DMS53 (cell line): Measurements from ENCODE around the gene DUSP22.

Experiments
- DNase-seq: peaks from one replicate; lab custom pipeline; 2025; lab: John Stamatoyannopoulos, UW

Gene DUSP22

DNA sequence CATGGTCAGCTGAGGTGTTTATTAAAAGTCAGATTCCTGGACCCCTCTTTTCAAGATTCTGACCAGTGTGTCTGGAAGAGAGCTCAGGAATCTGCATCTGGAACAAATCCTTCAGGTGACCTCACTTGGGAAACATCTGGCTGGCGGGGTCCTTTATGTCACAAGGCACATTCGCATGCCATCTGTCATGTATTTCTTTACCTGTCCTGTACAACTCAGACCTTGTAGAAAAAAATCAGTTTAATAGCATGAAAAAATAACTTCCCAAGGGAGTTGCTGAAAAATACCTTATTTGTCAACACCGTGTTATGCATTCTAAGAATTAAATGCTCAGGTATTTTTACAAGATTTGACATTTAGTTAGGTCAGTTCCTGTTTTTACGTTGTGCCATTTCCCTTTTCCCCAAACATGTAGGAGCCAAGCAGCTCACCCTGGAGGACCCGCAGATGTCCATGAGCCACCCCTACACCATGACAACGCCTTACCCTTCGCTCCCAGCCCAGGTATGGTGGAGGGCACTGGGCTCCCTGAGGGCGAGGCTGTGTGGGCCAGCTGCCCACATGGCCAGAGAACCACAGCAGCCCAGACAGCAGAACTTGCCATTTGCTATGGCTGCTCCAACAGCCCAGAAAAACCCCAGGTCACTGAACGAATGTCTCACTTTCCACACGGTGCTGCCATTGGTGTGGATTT is 103.3 kb downstream of the DUSP22 start:
- no peak for DNase-seq

DNA sequence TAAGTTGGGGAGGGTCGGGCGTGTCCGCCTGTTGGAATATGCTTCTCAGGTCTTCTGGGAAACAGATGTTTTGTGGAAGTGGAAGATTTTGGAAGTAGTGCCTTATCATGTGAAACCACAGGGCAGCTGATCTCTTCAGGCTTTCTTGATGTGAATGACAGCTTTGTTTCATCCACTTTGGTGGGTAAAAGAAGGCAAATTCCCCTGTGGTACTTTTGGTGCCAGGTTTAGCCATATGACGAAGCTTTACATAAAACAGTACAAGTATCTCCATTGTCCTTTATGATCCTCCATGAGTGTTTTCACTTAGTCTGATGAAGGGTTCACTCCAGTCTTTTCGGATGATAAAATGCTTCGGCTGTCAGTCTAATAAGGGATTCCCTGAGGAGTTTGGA is 103.8 kb downstream of the DUSP22 start:
- no peak for DNase-seq

DNA sequence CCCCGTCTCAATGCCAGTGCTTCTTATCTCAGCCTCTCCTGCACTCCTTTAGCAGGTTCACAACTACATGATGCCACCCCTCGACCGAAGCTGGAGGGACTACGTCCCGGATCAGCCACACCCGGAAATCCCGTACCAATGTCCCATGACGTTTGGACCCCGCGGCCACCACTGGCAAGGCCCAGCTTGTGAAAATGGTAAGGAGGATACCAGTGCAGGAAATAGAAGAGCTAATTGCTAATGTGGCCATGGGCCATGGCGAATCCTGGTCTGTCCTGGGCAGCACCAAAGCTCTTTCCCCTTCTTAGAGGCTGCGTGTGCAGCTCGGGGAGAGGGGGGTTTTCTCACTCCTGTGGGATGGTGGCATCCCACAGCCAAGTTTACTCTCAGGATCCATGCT is 104.8 kb downstream of the DUSP22 start:
- no peak for DNase-seq

DNA sequence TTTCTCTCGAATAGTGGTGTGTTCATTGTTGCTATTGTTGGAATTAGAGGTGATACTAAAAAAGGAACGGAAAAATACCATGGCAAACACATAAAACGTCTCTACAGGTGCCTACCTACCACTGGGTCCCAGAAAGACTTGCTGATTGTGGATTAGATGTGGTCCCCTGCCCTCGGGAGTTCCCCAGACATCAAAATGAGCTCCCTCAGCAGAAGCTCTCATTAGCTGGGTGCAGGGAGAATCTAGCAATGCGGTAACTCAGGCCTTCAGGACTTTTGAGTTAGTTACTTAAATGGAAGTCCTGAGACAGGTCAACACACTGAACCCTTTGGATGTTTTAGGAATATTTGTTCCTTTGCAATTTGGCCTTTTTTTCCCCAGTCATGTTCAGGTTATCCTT is 105.3 kb downstream of the DUSP22 start:
- no peak for DNase-seq

DNA sequence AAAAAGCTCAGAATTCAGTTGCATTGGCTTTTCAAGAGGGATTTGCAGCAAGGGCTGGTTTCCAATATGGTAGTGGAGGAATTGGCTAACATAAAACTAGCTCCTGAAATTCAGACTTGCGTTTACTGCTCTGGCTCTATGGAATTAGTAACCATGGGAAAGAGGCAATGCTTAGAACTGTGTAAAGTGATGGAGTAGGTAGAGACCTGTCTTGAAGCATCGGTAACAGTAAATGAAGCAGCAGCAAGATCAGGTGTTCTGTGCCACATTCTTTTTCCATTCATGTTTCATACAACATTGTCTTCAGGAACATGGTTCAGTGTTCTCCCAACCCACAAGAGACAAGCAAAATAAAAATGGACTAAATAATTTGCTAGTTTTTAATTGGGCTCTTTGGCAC is 105.8 kb downstream of the DUSP22 start:
- no peak for DNase-seq

DNA sequence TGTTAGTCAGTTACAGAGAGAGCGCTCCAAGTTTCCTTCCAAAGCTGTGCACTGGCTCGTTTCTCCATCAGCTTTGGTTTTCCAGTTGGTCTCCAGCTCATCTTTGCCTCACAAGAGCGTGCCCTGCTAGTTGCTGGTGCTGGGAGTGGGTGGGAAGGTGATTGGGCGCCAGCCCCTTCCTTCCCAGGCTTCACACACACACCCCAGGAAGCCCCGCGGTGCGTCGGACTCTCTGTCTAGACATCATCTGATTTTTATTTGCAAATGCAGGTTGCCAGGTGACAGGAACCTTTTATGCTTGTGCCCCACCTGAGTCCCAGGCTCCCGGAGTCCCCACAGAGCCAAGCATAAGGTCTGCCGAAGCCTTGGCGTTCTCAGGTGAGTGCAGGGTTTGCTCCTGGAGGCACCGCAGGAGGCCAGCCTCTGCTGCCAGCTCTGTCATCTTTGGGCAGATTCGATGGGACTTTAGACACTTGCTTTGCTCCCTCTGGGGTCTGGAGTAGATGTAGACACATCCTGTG is 106.3 kb downstream of the DUSP22 start:
- DNase-seq = no peak

DNA sequence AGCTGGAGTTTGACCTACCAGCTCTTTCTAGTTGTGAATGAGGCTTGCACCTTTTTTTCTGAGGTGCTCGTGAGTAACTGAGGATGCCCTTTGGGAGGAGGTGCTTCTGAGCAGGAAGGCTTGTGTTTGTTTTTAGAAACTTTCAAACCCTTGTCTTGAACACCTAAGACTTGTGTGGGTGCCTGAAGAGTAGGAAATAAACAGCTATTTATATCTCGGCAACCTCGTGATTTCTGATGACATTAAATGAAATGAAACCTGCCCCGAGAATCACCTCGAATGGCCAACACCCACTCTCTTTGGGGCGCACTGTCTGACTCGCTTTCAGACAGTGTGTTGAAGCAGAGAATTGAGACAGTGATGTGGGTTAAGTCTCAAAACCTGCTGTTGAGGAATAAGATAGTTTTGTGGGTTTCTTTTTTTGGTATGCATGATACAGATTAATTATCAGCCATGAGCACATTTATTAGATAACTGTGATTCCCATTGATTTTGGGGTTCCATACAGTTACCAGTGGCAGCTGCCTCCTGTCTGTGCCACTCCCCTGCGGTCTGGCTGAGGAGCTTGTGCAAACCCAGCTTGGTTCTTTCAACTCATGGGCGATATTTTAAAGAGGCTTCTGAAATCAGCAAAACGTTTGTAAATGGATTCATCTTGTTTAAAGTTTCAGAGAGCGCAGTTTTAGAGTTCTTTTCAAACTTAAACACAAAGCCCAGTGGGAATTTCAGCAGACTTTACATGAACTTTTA is 107.7 kb downstream of the DUSP22 start:
- no peak for DNase-seq

DNA sequence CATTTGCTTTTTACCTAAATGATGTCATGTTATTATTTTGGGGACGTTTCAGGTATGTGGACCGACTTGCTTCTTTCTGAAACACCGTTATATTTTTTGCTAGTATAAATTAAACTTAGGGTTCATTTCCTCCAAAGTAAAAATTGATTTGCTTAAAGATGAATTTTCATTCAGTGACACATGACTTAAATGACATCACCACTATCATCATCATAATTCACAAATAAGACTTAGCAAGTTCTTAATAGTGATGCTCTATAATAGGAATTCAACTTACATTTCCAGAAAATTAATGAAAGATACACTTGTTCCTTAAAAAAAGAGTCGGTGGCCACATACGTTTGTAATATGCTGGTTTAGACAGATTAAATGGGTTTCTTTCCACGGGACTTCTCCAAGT is 108.5 kb downstream of the DUSP22 start:
- no peak for DNase-seq
